HL-60 (cell line): ENCODE data around the gene ADAT2.

Experiments
- DNase-seq, 2 experiments: peaks; one replicate each; pipeline ENCODE4 v3.0.0-alpha.2; 2010 to 2020; ENCODE audit warnings: low read depth in 1 of 2, low spot score in 1 of 2
- H3K27ac ChIP-seq: fragments of 250-450 bp; sonication (Bioruptor Pico); replicated peaks from 2 replicates; pipeline ENCODE4 v1.5.1; 2020; ENCODE audit warnings: mild to moderate bottlenecking, moderate library complexity
- H3K27me3 ChIP-seq: fragments of 250-450 bp; sonication (Bioruptor Pico); 2 replicates; pipeline ENCODE4 v1.5.1; 2021; ENCODE audit warnings: mild to moderate bottlenecking, moderate library complexity; ENCODE audit not compliant: insufficient read depth, poor library complexity, severe bottlenecking
- H3K4me3 ChIP-seq: replicated peaks from 2 replicates; pipeline ENCODE4 v1.5.1; 2011; ENCODE audit warnings: mild to moderate bottlenecking, control low read depth, low read length; ENCODE audit not compliant: insufficient read depth
- CTCF ChIP-seq: IDR thresholded peaks from one replicate; pipeline ENCODE4 v1.5.1; 2011; ENCODE audit warnings: low read length, control low read depth, inconsistent platforms; ENCODE audit not compliant: insufficient read depth
- GABPA ChIP-seq: IDR thresholded peaks from 2 replicates; pipeline ENCODE4 v1.6.1; 2012; ENCODE audit warnings: low read depth
- POLR2AphosphoS5 ChIP-seq: IDR thresholded peaks from 2 replicates; pipeline ENCODE4 v1.6.1; 2012; ENCODE audit warnings: low read depth
- SPI1 ChIP-seq: IDR thresholded peaks from 2 replicates; pipeline ENCODE4 v1.6.1; 2012; ENCODE audit warnings: low read depth, mild to moderate bottlenecking, borderline replicate concordance
- TF ChIP-seq, protein P1 (sequence below): IDR thresholded peaks from 2 replicates; pipeline ENCODE4 v1.6.1; 2012; ENCODE audit warnings: low read depth; ENCODE audit not compliant: insufficient replicate concordance

The ADAT2 gene

DNA sequence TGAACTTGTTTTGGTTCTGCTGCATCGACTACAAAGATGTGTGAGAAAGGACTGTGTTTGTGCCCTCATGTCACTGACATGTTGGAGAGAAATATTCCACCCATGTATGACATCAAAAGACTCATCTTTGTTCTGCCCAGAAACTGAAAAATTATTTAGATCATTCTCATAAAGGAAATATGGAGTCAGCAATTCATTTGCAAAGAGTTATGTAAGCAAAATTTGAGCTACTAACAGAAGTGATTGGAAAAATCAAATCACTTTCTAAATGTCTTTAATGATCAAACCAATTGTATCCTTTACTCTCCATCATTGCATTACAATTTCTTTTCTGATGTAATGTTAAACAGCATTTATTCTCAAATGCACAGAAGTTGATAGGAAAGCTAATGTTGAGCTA, 19.3 kb downstream of the ADAT2 start:
- Histone ChIP-seq H3K4me3 (no peak overlapping the region), H3K27ac (no peak overlapping the region), H3K27me3 (no peaks in the 10 kb centered on the region)
- TF ChIP-seq GABPA (no peak), SPI1 (no peak), CTCF (no peak), POLR2AphosphoS5 (no peak)
- TF ChIP-seq, protein P1, sequence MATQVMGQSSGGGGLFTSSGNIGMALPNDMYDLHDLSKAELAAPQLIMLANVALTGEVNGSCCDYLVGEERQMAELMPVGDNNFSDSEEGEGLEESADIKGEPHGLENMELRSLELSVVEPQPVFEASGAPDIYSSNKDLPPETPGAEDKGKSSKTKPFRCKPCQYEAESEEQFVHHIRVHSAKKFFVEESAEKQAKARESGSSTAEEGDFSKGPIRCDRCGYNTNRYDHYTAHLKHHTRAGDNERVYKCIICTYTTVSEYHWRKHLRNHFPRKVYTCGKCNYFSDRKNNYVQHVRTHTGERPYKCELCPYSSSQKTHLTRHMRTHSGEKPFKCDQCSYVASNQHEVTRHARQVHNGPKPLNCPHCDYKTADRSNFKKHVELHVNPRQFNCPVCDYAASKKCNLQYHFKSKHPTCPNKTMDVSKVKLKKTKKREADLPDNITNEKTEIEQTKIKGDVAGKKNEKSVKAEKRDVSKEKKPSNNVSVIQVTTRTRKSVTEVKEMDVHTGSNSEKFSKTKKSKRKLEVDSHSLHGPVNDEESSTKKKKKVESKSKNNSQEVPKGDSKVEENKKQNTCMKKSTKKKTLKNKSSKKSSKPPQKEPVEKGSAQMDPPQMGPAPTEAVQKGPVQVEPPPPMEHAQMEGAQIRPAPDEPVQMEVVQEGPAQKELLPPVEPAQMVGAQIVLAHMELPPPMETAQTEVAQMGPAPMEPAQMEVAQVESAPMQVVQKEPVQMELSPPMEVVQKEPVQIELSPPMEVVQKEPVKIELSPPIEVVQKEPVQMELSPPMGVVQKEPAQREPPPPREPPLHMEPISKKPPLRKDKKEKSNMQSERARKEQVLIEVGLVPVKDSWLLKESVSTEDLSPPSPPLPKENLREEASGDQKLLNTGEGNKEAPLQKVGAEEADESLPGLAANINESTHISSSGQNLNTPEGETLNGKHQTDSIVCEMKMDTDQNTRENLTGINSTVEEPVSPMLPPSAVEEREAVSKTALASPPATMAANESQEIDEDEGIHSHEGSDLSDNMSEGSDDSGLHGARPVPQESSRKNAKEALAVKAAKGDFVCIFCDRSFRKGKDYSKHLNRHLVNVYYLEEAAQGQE = no peak
- no peak for DNase-seq

DNA sequence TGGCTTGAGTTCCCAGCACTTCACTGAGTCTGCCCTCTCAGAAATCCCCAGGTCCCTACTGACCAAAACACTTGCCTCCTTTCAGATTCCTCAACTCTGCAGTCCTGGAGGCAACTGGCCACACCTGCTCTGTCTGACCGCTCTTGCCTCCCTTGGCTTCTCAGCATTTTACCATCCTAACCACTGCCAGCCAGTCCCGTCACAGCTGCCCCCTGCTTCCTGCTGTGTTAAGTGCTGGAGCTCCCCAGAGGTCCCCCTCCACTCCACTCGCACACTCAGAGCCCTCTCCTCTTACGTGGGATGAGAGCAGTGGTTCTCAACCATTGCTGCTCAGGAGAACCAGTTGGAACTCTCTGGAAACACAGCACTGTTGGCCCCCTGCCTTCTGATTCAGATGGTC, 20.5 kb downstream of the ADAT2 start:
- TF ChIP-seq SPI1 = no peak
- no peak for TF ChIP-seq GABPA
- TF ChIP-seq, protein P1 = no peak
- no peak for TF ChIP-seq CTCF
- no peak for TF ChIP-seq POLR2AphosphoS5
- H3K27ac ChIP-seq = no peak overlapping the region
- H3K27me3 ChIP-seq = no peaks in the 10 kb centered on the region
- no peak for DNase-seq
- H3K4me3 ChIP-seq = no peak overlapping the region

DNA sequence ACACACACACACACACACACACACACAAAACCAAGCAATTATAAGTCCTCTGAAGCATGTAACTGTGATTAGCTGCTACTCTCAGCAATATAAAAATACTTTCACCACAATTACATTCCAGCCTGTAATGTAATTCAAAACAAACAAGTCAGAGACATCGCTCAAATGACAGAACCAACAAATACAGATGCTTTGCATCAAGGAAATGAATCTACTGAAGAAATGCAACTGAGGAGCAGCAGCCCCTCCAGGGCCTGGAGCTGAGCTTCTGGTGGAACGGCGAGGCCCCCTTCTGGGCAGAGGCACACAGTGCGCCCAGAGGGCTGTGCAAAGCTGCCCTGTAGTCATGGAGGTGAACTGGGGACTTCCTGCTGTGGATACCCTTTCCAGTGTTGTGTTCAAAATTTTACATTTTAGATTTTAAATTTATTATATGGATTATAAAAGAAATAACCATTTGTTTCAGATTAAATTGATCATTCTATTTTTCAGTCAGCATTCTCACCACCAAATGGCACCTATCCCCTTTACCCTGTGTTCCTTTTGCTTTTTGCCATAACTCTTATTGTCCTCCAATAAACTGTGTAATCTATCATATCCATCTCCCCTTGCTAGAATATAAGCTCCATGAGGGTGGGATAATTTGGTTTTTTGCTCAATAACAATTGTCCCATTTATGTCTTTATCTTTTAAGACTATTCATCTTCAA, 23.2 kb downstream of the ADAT2 start:
- Histone ChIP-seq H3K27ac (no peak overlapping the region), H3K4me3 (no peak overlapping the region)
- no peak for TF ChIP-seq SPI1
- TF ChIP-seq CTCF = peak; percentile 75

GRCh38 chr6:143426026-143426425, 24.5 kb downstream of the ADAT2 start:
- DNase-seq = no peak
- TF ChIP-seq POLR2AphosphoS5 (no peak), GABPA (no peak), CTCF (no peak), SPI1 (no peak)
- TF ChIP-seq, protein P1 = no peak
- no peak overlapping the region for H3K4me3 ChIP-seq
- H3K27ac ChIP-seq = no peak overlapping the region
- no peaks in the 10 kb centered on the region for H3K27me3 ChIP-seq

More for the DNA sequence above, 23.2 kb downstream of the ADAT2 start:
- H3K27me3 ChIP-seq = no peaks in the 10 kb centered on the region
- DNase-seq = peak in 1 of 2 experiments; percentile 64
